DOHH2 (cell line): ENCODE data around the gene ENDOV.

Experiments
- EZH2phosphoT487 ChIP-seq: fragments of 200-600 bp; sonication (generic); IDR thresholded peaks from 2 replicates; pipeline ENCODE4 v1.6.1; 2017; ENCODE audit warnings: borderline replicate concordance, mild to moderate bottlenecking, antibody characterized with exemption, low read length, moderate library complexity, mixed read lengths
- TF ChIP-seq, protein P1 (sequence below): fragments of 200-600 bp; sonication (generic); IDR thresholded peaks from one replicate; pipeline ENCODE4 v1.5.1; 2014; ENCODE audit warnings: antibody characterized with exemption, mild to moderate bottlenecking, low read depth, low read length; ENCODE audit not compliant: poor library complexity, severe bottlenecking

DNA sequence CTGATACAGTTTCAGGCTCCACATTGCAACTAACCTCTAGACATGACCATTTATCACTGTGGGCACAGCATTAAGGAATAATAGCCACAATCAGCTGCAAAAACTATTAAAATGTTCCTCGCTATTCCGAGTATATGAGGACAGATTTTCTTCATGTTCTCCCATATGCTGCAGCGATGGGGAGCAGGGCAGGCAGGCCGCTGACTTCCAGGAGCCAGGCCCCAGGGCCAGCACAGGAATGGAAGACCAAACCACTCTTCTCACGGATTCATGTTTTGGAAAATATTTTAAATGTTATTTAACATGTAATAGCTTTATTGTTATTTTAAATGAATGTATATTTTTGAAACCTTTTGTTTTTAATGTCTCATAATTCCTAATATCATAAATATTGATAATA, 43.8 kb upstream of the ENDOV start:
- TF ChIP-seq, protein P1, sequence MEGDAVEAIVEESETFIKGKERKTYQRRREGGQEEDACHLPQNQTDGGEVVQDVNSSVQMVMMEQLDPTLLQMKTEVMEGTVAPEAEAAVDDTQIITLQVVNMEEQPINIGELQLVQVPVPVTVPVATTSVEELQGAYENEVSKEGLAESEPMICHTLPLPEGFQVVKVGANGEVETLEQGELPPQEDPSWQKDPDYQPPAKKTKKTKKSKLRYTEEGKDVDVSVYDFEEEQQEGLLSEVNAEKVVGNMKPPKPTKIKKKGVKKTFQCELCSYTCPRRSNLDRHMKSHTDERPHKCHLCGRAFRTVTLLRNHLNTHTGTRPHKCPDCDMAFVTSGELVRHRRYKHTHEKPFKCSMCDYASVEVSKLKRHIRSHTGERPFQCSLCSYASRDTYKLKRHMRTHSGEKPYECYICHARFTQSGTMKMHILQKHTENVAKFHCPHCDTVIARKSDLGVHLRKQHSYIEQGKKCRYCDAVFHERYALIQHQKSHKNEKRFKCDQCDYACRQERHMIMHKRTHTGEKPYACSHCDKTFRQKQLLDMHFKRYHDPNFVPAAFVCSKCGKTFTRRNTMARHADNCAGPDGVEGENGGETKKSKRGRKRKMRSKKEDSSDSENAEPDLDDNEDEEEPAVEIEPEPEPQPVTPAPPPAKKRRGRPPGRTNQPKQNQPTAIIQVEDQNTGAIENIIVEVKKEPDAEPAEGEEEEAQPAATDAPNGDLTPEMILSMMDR, result no peak
- no peak for TF ChIP-seq EZH2phosphoT487
